Right kidney (tissue), 1 donor: ENCODE data around the gene ABCC6.
"Not testable (repeated sequence)": the region's sequence is repeated elsewhere in the genome, so short reads cannot be mapped to it uniquely, and the experiment has no call there.

ENCODE experiments used
- DNase-seq: peaks from one replicate; pipeline ENCODE4 v3.0.0-alpha.2; 2016

Gene ABCC6

DNA sequence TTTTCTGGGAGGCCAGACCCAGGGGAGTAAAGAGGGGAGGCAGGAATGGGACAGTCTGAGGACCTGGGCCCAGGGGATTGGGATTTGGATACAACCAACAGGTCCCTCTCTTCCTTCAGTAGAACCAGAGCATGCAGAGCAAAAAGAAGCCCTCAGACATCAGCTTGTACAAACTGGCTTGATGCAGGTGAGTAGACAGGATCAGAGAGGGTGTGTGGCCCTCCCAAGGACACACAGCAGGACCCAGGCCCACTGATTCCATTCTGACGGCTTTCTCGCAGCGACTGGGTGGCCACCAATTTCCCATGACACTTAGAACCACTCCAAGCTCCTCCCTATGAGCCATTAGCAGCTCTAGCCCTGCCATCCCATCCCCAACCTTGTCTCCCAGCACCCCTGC lies 63.6 kb downstream of the ABCC6 start:
- DNase-seq, result no peak

DNA sequence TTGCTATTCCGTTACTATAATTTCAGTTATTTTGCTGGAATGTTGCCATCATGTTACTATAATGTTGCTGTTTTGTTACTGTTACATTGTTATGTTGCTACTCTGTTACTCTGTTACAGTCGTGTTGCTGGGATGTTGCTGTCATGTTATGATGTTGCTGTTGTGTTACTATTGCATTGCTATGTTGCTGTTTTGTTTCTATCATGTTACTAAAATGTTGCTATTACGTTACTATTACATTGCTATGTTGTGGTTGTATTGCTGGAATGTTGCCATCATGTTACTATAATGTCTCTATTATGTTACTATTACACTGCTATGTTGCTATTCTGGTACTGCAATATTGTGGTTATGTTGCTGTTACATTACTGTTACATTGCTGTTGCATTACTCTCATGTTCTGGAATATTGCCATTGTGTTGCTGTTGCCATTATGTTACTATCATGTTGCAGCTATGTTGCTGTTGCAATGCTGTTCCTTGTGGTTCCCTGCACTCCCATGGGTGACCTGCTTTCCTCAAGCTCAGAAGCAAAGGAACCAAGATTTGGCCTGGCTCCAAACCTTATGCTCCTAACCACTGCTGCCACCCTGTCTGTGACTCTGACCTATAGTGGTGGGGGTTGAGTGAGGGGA lies 64.4 kb downstream of the ABCC6 start:
- DNase-seq, result no peak

DNA sequence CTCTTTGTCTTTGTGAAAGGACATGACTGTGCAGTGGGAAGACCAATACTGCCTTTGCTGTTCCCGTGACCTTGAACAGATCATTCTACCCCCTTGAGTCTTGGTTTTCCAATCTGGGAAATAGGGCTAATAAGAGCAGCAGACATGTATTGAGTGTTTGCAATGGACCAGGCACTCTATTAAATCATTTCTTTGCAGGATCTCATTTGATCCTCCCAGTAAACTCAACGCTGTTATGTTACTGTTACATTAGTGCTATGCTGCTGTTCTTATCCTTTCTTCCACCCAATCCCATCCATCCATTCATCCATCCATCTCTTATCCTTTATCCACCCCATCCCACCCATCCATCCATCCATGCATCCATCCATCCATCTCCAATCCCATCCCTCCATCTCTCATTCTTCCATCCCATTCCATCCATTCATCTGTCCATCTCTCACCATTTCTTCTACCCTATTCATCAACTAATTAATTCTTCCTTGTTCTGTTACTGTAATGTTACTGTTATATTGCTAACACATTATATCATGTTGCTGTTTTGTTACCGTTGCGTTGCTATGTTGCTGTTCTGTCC lies 65.1 kb downstream of the ABCC6 start:
- DNase-seq, result no peak

- DNase-seq, result no peak
Measured at GRCh38 chr16:16157166-16157565, 66.1 kb downstream of the ABCC6 start.

DNA sequence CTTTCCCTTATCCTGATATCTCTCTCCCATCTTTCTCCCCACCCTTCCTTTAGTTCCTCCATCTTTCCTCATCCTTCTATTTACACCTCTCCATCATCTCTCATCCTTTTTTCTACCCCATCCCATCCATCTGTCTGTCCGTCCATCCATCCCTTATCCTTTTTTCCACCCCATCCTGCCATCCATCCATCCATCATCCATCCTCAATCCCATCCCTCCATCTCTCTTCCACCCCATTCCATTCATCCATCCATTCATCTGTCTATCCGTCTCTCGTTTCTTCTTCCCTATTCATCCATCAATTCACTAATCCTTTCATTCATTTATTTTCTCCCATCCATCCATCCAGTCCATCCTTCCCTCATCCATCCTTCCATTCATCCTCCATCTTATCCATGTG lies 68.1 kb downstream of the ABCC6 start:
- DNase-seq, result no peak

DNA sequence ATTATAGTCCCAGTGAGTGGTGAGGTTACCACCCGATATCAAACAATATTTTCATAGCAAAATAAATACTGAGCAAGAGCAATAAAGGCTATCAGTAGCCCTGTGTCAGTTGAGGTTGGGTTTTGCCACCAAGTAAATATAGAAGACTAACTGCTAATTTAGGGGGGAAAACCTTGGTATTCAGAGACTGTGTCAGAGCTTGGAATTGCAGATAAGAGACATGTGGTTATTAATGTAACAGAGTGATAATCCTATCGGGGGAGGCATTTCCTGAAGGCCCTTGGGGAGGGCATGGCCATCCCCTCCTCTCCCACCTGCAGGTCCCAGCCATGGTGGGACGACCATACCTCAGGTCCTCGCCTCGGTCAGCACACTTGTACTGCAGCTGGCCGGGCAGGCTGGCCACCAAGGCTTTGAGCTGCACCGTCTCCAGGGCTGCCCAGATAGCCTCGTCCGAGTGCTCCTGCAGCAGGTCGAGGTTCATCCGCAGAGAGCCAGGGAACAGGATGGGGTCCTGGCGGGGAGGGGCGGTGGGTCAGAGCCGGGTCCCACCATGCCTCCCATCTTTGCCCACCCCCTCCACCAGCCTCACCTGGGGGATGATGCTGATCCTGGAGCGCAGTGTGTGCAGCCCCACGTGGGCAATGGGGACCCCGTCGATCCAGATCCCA lies 68.9 kb downstream of the ABCC6 start:
- DNase-seq, result no peak

- not testable (repeated sequence) for DNase-seq
Measured at GRCh38 chr16:16153000-16153399, 70.3 kb downstream of the ABCC6 start.

DNA sequence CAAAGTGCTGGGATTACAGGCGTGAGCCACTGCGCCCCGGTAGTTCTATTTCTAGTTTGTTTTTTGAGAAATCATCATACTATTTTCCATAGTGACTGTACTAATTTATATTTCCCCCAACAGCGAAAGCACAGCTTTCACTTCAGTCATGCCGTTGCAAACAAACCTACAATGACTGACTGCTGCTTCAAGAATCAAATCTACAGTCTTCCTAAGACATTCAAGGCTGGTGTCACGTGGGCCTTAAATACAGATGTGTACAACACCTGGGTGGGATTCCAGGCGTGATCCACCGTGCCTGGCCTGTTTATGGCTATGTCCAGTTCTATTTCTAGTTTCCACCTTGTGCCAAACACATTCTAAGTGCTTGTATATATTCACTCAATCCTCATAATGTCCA lies 72.0 kb downstream of the ABCC6 start:
- DNase-seq, result no peak

GRCh38 chr16:16150878-16151152 lies 72.5 kb downstream of the ABCC6 start:
- DNase-seq, result no peak

DNA sequence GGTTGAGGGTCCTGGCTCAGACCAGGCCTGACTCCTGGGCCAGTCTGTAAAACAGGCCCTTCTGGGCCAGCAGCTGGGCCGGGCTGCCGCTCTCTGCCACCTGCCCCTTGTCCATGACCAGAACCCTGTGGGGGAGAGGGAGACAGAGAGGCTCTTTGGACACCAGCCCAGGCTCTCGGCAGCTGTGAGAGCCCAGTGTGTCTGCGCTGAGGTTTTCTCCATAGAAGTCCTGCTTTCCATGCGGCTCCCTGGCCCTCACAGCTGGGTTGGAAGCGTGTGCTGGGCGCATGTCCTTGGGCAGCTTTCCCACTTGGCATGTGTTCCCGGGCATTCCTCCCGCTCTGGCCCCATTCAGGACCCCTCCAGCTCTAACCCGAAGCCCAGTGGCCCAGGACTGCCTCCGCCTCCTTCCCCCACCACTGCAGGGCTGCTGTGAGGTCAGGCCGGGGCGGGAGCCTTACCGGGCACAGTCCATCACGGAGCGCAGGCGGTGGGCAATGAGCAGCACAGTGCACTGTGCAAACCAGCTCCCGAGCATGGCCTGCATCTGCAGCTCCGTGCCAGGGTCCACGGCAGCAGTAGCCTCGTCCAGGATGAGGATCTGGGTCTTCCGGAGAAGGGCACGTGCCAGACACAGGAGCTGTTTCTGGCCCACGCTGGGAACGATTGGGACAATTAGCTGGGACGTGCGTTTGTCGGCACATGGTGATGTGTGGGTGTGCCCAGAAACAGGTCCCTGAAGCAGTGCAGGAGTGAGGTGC lies 73.0 kb downstream of the ABCC6 start:
- no peak for DNase-seq

- no peak for DNase-seq
Measured at GRCh38 chr16:16149710-16150116, 73.6 kb downstream of the ABCC6 start.

GRCh38 chr16:16148755-16149154 lies 74.5 kb downstream of the ABCC6 start:
- no peak for DNase-seq

- not testable (repeated sequence) for DNase-seq
Measured at GRCh38 chr16:16148000-16148599, 75.2 kb downstream of the ABCC6 start.

DNA sequence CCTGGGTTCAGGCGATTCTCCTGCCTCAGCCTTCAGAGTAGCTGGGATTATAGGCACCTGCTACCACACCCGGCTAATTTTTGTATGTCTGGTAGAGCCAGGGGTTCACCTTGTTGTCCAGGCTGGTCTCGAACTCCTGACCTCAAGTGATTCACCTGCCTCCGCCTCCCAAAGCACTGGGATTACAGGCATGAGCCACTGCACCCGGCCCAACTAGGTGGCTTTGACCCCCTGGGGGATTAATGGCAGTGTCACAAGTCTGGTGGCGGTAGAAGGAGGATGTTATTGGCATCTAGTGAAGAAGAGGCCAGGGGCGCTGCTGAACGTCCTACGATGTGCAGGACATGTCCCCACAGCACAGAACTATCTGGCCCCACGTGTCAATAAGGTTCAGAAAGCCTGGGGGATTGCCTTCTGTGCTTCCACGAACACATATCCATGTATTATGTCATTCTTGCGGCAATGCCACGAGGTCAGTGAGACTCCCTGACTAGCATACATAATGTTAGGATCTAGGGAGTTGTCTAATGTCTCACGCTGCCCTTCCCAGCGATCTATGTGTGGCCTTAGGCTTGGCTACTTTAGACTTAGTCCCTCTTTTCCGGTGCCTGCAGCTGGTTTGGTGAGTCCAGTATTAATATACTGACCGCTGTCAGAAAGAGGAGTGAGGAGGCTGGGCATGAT lies 75.8 kb downstream of the ABCC6 start:
- DNase-seq, result no peak

GRCh38 chr16:16146380-16147315 lies 76.6 kb downstream of the ABCC6 start:
- no peak for DNase-seq

DNA sequence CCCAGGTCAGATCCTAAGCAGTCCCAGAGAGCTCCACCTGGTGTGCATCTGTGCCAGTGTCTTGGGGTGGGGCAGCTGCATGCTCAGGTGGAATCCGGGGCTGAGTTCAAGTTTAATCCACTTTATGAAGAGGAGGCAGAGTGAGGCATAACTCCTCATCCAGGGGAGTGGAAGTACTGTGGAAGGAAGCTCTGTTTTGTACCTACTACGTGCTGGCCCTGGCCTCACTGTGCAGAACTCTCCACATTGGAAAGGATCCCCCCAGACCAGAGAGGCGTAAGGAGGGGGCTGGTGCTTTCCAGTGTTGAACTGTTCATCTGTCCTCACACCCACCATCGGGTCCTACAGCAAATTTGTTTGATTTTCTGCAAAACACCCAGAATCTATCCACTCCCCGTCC lies 78.0 kb downstream of the ABCC6 start:
- no peak for DNase-seq

GRCh38 chr16:16144416-16144815 lies 78.9 kb downstream of the ABCC6 start:
- DNase-seq, result no peak

GRCh38 chr16:16143931-16144330 lies 79.4 kb downstream of the ABCC6 start:
- DNase-seq, result no peak

DNA sequence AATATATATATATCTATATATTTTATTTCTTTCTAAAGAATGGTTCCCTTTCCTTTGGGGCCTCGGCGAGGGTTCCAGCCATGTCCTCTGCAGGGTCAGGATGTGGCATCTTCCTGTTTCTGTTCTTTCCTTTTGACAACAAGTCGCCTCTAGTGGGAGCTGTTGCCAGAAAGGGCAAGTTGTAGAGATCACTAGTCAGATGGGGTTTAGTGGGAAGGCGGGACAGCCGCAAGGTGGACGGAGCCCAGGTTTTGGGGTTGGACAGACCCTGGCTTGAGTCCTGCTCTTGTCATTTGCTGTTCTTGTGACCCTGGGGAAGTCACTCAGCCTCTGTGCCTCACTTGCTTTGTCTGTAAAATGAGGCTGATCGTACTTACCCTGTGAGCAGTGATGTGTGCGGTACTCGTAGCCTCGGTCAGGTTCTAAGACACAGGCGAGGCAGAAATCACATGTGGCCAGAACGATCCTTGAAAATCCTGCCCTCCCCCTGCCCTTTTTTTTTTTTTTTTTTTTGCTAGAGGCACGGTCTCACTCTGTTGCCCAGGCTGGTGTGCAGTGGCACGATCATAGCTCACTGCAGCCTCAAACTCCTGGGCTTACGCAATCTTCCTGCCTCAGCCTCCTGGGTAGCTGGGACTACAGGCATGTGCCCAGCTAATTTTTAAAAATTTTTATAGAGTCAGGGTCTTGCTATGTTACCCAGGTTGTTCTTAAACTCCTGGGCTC lies 80.1 kb downstream of the ABCC6 start:
- no peak for DNase-seq

DNA sequence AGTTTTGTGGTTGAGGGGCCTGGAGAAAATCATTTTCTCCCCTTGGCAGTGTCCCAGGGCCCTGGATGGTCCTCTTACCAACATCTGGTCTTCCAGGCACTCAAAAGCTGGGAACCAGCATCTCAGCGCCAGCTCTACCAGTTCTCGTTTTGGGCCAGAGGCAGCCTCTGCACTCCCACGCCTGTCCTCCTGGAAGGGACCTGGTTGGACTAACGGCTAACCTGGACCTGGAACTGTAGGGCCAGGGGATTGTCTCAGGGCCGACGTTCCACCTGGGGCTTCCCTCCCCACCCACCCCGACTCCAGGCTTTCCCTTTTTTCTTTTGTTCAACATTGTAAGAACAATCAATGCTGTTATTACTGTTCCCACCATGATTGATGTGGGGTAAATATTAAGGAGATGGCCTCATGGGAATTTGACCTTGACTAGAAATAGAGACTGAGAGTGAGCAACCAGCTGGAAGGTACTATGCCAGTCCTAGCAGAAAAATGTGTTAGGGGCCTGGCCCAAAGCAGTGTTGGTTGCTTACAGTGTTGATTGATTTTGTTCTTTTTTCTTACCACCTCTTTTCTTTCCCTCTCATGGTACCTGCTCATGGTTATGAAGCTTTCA lies 81.4 kb downstream of the ABCC6 start:
- no peak for DNase-seq
